HEK293 (cell line): ENCODE results near the gene RHD.
"Not testable (repeated sequence)": the region's sequence is repeated elsewhere in the genome, so short reads cannot be mapped to it uniquely, and the experiment has no call there.

ENCODE experiments used
- HOXA7 ChIP-seq: sonication (generic); formaldehyde crosslinking; IDR thresholded peaks from 2 replicates; pipeline ENCODE4 v1.8.1; 2022; ENCODE audit warnings: missing genetic modification reagents, borderline replicate concordance
- HOXC10 ChIP-seq: sonication (generic); formaldehyde crosslinking; IDR thresholded peaks from 2 replicates; pipeline ENCODE4 v1.8.1; 2023; ENCODE audit warnings: mild to moderate bottlenecking, missing genetic modification reagents
- KLF8 ChIP-seq: fragments of 450-650 bp; formaldehyde crosslinking; IDR thresholded peaks from 2 replicates; pipeline ENCODE4 v1.5.1; 2016; ENCODE audit warnings: missing biosample characterization, missing genetic modification characterization
- MYNN ChIP-seq: fragments of 450-650 bp; formaldehyde crosslinking; IDR thresholded peaks from 2 replicates; pipeline ENCODE4 v1.5.1; 2016; ENCODE audit warnings: missing biosample characterization, missing genetic modification characterization, borderline replicate concordance
- OVOL3 ChIP-seq: fragments of 450-650 bp; formaldehyde crosslinking; IDR thresholded peaks from 2 replicates; pipeline ENCODE4 v1.5.1; 2016; ENCODE audit warnings: missing biosample characterization, missing genetic modification characterization
- TRIM28 ChIP-seq: IDR thresholded peaks from 2 replicates; pipeline ENCODE4 v1.6.1; 2011; ENCODE audit warnings: low read length, control low read depth, borderline replicate concordance
- YY1 ChIP-seq: fragments of 450-650 bp; formaldehyde crosslinking; IDR thresholded peaks from 2 replicates; pipeline ENCODE4 v1.5.1; 2018; ENCODE audit warnings: missing biosample characterization, missing genetic modification characterization
- ZBTB10 ChIP-seq: fragments of 450-650 bp; formaldehyde crosslinking; IDR thresholded peaks from 2 replicates; pipeline ENCODE4 v1.5.1; 2016; ENCODE audit warnings: missing biosample characterization, missing genetic modification characterization
- ZNF133 ChIP-seq: fragments of 450-650 bp; formaldehyde crosslinking; IDR thresholded peaks from 2 replicates; pipeline ENCODE4 v1.5.1; 2016; ENCODE audit warnings: missing biosample characterization, missing genetic modification characterization
- ZNF146 ChIP-seq: fragments of 450-650 bp; formaldehyde crosslinking; IDR thresholded peaks from 2 replicates; pipeline ENCODE4 v1.5.1; 2016; ENCODE audit warnings: missing biosample characterization, missing genetic modification characterization
- ZNF362 ChIP-seq: fragments of 450-650 bp; formaldehyde crosslinking; IDR thresholded peaks from 2 replicates; pipeline ENCODE4 v1.5.1; 2016; ENCODE audit warnings: missing biosample characterization, missing genetic modification characterization
- ZNF658 ChIP-seq: fragments of 450-650 bp; formaldehyde crosslinking; IDR thresholded peaks from 2 replicates; pipeline ENCODE4; 2016; ENCODE audit warnings: missing biosample characterization, missing genetic modification characterization
- TF ChIP-seq, protein P1 (sequence below): fragments of 450-650 bp; formaldehyde crosslinking; IDR thresholded peaks from 2 replicates; pipeline ENCODE4 v1.5.1; 2016; ENCODE audit warnings: missing biosample characterization, missing genetic modification characterization
- TF ChIP-seq, protein P2 (sequence below): fragments of 450-650 bp; formaldehyde crosslinking; IDR thresholded peaks from 2 replicates; pipeline ENCODE4 v1.5.1; 2016; ENCODE audit warnings: missing biosample characterization, missing genetic modification characterization

- TF ChIP-seq, protein P1, sequence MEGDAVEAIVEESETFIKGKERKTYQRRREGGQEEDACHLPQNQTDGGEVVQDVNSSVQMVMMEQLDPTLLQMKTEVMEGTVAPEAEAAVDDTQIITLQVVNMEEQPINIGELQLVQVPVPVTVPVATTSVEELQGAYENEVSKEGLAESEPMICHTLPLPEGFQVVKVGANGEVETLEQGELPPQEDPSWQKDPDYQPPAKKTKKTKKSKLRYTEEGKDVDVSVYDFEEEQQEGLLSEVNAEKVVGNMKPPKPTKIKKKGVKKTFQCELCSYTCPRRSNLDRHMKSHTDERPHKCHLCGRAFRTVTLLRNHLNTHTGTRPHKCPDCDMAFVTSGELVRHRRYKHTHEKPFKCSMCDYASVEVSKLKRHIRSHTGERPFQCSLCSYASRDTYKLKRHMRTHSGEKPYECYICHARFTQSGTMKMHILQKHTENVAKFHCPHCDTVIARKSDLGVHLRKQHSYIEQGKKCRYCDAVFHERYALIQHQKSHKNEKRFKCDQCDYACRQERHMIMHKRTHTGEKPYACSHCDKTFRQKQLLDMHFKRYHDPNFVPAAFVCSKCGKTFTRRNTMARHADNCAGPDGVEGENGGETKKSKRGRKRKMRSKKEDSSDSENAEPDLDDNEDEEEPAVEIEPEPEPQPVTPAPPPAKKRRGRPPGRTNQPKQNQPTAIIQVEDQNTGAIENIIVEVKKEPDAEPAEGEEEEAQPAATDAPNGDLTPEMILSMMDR (tag by site-specific recombination): not testable (repeated sequence)
- not testable (repeated sequence) for TF ChIP-seq ZNF362; ZNF658 (tag by site-specific recombination); YY1 (tag by site-specific recombination); MYNN (tag by site-specific recombination); ZNF133; ZNF146; ZBTB10 (tag by site-specific recombination); HOXA7 (CRISPR knock-in tag); HOXC10 (CRISPR knock-in tag); TRIM28; KLF8 (tag by site-specific recombination); OVOL3 (tag by site-specific recombination)
- TF ChIP-seq, protein P2, sequence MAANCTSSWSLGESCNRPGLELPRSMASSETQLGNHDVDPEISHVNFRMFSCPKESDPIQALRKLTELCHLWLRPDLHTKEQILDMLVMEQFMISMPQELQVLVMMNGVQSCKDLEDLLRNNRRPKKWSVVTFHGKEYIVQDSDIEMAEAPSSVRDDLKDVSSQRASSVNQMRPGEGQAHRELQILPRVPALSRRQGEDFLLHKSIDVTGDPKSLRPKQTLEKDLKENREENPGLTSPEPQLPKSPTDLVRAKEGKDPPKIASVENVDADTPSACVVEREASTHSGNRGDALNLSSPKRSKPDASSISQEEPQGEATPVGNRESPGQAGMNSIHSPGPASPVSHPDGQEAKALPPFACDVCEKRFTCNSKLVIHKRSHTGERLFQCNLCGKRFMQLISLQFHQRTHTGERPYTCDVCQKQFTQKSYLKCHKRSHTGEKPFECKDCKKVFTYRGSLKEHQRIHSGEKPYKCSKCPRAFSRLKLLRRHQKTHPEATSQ (tag by site-specific recombination): not testable (repeated sequence)
Measured at GRCh38 chr1:25337483-25338187, 65.3 kb downstream of the RHD start.
